LNCAP (cell line): ENCODE measurements around the gene CUX1.

Experiments
- TF ChIP-seq, protein P1 (sequence below): fragments of 450-650 bp; IDR thresholded peaks from 2 replicates; pipeline ENCODE4 v1.5.1; 2017; ENCODE audit warnings: mild to moderate bottlenecking

CUX1 gene

DNA sequence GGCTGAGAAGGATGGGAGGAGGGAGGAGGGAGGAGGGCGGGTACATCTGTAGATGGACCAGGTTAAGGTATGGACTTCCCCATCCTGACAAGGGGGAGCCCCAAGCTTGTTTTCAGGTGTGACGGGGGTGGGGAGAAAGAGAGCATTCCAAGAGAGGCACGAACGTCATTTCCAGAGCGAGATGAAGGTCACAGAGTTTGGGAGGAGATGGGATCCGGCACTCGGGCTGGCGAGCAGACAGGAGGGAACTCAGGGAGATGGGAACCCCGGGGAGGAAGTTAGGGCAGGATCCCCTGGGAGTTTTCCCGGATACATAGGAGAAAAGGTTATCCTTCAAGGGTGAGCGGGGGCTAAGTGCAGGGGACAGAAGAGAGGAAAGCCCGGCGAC lies 118.8 kb downstream of the CUX1 start:
- TF ChIP-seq, protein P1, sequence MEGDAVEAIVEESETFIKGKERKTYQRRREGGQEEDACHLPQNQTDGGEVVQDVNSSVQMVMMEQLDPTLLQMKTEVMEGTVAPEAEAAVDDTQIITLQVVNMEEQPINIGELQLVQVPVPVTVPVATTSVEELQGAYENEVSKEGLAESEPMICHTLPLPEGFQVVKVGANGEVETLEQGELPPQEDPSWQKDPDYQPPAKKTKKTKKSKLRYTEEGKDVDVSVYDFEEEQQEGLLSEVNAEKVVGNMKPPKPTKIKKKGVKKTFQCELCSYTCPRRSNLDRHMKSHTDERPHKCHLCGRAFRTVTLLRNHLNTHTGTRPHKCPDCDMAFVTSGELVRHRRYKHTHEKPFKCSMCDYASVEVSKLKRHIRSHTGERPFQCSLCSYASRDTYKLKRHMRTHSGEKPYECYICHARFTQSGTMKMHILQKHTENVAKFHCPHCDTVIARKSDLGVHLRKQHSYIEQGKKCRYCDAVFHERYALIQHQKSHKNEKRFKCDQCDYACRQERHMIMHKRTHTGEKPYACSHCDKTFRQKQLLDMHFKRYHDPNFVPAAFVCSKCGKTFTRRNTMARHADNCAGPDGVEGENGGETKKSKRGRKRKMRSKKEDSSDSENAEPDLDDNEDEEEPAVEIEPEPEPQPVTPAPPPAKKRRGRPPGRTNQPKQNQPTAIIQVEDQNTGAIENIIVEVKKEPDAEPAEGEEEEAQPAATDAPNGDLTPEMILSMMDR = no peak

DNA sequence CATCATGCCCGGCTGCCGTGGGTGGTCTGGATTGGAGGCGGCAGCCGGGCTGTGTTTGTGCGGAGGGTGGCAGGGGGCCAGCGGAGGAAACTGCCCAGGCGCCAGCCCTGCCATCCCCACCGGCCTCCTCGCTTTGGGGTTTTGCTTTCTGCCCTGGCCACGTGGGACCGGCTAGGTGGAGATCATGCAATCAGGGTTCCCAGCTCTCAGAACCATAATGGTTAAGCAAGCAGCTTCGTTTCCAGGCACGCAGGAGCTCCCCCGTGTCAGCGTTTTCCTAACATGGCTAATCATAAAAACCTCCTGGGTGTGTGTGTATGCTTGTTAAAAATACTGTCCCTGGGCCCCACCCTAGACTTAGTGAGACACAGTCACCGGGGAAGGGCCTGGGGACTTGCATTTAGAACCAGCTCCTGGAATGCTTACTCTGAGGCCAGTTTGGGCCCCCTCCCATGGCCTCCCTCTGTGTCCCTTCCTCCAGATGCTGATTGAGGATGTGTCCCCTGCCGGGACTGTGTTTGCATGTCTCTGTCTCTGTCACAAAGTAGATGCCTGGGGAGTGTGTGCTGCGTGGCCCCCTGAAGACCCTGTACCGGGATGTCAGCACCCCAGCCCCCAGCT lies 119.3 kb downstream of the CUX1 start:
- TF ChIP-seq, protein P1 = no peak

DNA sequence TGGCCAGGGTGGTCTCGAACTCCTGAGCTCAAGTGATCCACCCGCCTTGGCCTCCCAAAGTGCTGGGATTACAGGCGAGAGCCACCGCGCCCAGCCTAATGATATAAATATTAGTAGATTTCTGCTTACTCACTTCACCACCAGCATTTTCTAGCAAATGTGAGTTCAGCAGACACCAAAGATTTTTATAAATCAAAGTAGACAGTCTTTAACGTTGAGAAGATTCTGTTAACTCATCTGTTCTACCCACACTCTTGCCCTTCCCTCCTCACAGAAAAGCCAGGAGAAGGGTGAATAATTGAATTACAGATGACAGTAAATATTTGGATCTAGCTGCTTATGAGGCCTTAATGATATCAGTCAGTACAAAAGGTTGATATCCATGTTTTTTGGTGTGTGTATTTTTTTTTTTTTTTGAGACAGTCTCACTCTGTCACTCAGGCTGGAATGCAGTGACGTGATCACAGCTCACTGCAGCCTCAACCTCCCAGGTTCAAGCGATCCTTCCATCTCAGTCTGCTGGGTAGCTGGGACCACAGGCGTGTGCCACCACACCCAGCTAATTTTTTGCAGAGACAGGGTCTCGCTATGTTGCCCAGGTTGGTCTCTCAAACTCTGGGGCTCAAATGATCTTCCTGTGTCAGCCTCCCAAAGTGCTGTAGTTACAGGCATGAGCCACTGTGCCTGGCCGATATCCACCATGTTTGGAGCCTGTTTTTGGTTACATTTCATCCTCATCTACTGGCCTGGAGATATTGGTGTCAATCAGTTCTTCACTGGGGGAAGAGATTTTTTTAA lies 120.5 kb downstream of the CUX1 start:
- TF ChIP-seq, protein P1 = no peak

DNA sequence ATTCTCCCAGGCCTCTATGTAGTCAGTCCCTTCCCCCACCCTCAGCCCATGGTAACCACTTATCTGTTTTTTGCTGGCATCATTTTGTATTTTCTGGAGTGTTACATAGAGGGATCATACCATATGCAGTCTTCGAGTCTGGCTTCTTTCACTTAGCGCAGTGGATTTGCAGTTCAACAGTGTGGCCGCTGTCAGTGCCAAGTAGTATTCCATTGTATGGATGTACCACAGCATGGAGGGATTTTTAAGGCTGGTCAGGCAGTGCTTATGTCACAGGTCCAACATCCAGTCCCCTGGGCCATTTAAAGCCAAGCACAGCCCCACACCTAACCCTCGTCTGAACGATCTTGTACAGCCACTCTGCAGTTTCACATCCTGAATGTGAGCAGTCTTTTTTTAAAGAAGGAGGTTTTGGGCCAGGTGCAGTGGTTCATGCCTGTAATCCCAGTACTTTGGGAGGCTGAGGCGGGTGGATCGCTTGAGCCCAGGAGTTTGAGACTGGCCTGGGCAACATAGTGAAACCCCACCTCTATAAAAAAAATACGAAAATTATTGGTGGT lies 121.8 kb downstream of the CUX1 start:
- TF ChIP-seq, protein P1 = no peak

DNA sequence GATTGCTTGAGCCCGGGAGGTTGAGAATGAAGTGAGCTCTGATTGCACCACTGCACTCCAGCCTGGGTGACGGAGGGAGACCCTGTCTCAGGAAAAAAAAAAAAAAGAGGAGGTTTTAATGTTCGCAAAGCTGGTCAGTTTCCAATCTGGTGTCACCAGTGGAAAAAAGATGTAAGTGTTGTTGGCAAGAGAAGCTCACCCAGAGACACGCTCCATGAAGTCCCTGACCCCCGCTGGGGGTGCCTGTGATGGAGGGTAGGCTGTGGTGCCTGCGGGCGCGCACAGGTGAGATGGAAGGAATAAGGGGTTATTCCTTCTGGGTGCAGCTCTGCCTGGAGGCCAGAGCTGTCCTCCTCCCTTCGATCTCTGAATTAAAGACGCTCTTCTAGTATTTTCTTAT lies 122.7 kb downstream of the CUX1 start:
- TF ChIP-seq, protein P1 = no peak

DNA sequence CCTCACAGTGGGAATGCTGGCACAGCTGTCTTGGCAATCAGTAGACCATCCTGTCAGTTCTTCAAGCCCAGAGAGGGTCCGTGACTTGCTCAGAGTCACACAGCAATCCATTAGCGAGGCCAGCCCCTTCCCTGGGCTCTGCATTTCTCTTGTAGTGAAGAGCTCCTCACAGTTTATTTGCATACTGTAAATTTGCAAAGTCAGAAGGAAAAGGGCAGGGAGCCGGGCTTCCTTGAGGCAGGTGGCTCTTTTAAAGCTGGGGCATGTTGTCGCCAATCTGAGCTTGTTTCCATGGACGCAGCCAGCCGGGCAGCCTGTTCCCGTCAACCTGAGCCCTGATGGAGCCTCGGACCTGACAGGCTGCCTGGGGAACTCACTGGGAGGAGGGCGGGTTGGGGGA lies 123.4 kb downstream of the CUX1 start:
- TF ChIP-seq, protein P1 = no peak

DNA sequence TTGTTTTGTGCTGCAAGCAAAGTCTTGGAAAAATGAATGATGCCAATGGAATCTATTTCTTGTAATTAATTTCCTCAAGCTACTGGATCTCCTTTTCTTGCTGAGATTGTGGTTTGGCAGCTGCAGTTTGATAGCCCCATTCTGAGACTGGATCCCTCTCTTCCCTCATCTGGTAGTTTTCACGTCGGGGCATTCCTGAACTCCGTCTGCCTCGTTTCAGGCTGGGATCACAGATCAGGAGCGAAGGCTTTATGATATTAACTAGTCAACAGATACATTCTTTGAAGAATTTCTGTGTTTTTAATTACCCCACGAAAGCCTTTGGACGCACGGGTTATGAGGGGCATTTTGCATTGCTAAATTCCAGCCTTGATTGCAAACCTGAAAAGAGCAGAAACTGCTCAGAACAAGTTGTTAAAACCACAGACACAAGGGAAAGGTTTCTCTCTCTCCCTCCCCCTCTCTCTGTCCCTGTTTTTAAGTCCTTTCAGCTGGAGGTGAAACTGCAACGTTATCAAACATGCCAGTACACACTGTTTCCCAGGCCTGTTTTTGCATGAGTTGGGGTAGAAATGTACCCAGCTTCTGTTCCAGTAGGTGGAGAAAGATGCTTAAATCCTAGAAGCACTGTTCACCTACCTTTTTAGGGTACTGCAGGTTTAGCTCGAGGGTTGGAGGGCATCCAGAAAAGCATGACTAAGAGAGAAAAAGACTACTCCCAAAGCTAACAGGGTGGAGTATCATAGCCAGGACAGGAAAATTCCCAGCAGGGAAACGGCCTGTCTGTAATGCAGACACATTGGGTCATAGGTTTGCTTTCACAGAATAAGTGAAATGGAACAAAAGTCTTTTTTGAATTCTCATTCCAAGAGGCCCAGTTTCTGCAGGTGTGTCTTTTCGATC lies 124.3 kb downstream of the CUX1 start:
- TF ChIP-seq, protein P1 = no peak
